MM.1S (cell line): Measurements from ENCODE around the gene EAPP.

Source experiments
- DNase-seq: peaks from one replicate; pipeline ENCODE4 v3.0.0-alpha.2; 2015
- H2AFZ ChIP-seq: fragments of 300-600 bp; sonication (generic); 2 replicates; pipeline ENCODE4 v1.6.0; 2016; ENCODE audit warnings: antibody characterized with exemption, low read length
- H3F3A ChIP-seq: fragments of 300-600 bp; sonication (generic); 2 replicates; pipeline ENCODE4 v1.6.1; 2016; ENCODE audit warnings: mild to moderate bottlenecking, antibody characterized with exemption, low read length, moderate library complexity, mixed read lengths; ENCODE audit not compliant: insufficient read depth
- H3K27ac ChIP-seq: fragments of 300-600 bp; sonication (generic); 2 replicates; pipeline ENCODE4 v1.5.1; 2016; ENCODE audit warnings: mild to moderate bottlenecking, low read length
- H3K27me3 ChIP-seq: fragments of 300-600 bp; sonication (generic); replicated peaks from 2 replicates; pipeline ENCODE4 v1.6.0; 2016; ENCODE audit warnings: low read length; ENCODE audit not compliant: insufficient read depth
- H3K36me3 ChIP-seq: fragments of 300-600 bp; sonication (generic); replicated peaks from 2 replicates; pipeline ENCODE4 v1.6.1; 2016; ENCODE audit warnings: mild to moderate bottlenecking, low read length, mixed read lengths; ENCODE audit not compliant: insufficient read depth
- H3K4me1 ChIP-seq: fragments of 300-600 bp; sonication (generic); 2 replicates; pipeline ENCODE4 v1.6.1; 2016; ENCODE audit warnings: low read length, mixed read lengths
- H3K4me2 ChIP-seq: fragments of 300-600 bp; sonication (generic); 2 replicates; pipeline ENCODE4 v1.6.0; 2016; ENCODE audit warnings: low read depth, low read length
- H3K4me3 ChIP-seq: fragments of 300-600 bp; sonication (generic); 2 replicates; pipeline ENCODE4 v1.5.1; 2016; ENCODE audit warnings: low read length, mixed read lengths
- H3K79me2 ChIP-seq: fragments of 300-600 bp; sonication (generic); 2 replicates; pipeline ENCODE4 v1.6.1; 2016; ENCODE audit warnings: mixed run types, low read length, mixed read lengths
- H3K9ac ChIP-seq: fragments of 300-600 bp; sonication (generic); 2 replicates; pipeline ENCODE4 v1.6.1; 2016; ENCODE audit warnings: low read length, mixed read lengths
- H3K9me2 ChIP-seq: fragments of 300-600 bp; sonication (generic); replicated peaks from 2 replicates; pipeline ENCODE4 v1.6.1; 2016; ENCODE audit warnings: mild to moderate bottlenecking, low read length, mixed read lengths; ENCODE audit not compliant: insufficient read depth
- H3K9me3 ChIP-seq: fragments of 300-600 bp; sonication (generic); replicated peaks from 2 replicates; pipeline ENCODE4 v1.6.1; 2016; ENCODE audit warnings: mild to moderate bottlenecking, low read length, mixed read lengths; ENCODE audit not compliant: insufficient read depth
- H4K20me1 ChIP-seq: fragments of 300-600 bp; sonication (generic); 2 replicates; pipeline ENCODE4 v1.6.1; 2016; ENCODE audit warnings: mild to moderate bottlenecking, low read length, moderate library complexity, mixed read lengths; ENCODE audit not compliant: insufficient read depth
- CTCF ChIP-seq: fragments of 300-600 bp; sonication (generic); IDR thresholded peaks from 2 replicates; pipeline ENCODE4 v1.5.1; 2016; ENCODE audit warnings: antibody characterized with exemption, low read length, mixed read lengths
- EZH2 ChIP-seq: fragments of 300-600 bp; sonication (generic); optimal IDR thresholded peaks from 2 replicates; pipeline ENCODE3; 2017; ENCODE audit warnings: low read depth, mild to moderate bottlenecking, antibody characterized with exemption, low read length, mixed read lengths
- EZH2phosphoT487 ChIP-seq: fragments of 300-600 bp; sonication (generic); IDR thresholded peaks from 2 replicates; pipeline ENCODE4 v1.6.1; 2018; ENCODE audit warnings: antibody characterized with exemption, low read length

Gene EAPP

GRCh38 chr14:34580381-34580780, 40.9 kb upstream of the EAPP start:
- H3F3A ChIP-seq: no peaks in the 10 kb centered on the region
- no peak overlapping the region for H3K4me2 ChIP-seq
- no peaks in the 10 kb centered on the region for H3K79me2 ChIP-seq
- H2AFZ ChIP-seq: no peak overlapping the region
- H3K4me1 ChIP-seq: no peaks in the 10 kb centered on the region
- TF ChIP-seq CTCF: no peak
- no peak for TF ChIP-seq EZH2
- TF ChIP-seq EZH2phosphoT487: no peak
- H3K9me3 ChIP-seq: no peaks in the 10 kb centered on the region
- H3K4me3 ChIP-seq: no peak overlapping the region
- no peak overlapping the region for H3K9ac ChIP-seq
- no peaks in the 10 kb centered on the region for H4K20me1 ChIP-seq
- no peak for DNase-seq
- H3K27ac ChIP-seq: no peak overlapping the region
- no peaks in the 10 kb centered on the region for H3K9me2 ChIP-seq
- H3K36me3 ChIP-seq: no peaks in the 10 kb centered on the region
- H3K27me3 ChIP-seq: no peaks in the 10 kb centered on the region

- no peaks in the 10 kb centered on the region for H3K27me3 ChIP-seq
- no peaks in the 10 kb centered on the region for H3K9me3 ChIP-seq
- no peak for TF ChIP-seq EZH2
- no peak for TF ChIP-seq EZH2phosphoT487
- TF ChIP-seq CTCF: no peak
- no peak overlapping the region for H3K27ac ChIP-seq
- no peak for DNase-seq
- no peak overlapping the region for H3K4me3 ChIP-seq
- no peaks in the 10 kb centered on the region for H3K79me2 ChIP-seq
- H3K9ac ChIP-seq: no peak overlapping the region
- H3K9me2 ChIP-seq: no peaks in the 10 kb centered on the region
- H3K4me1 ChIP-seq: no peaks in the 10 kb centered on the region
- H3F3A ChIP-seq: no peaks in the 10 kb centered on the region
- no peaks in the 10 kb centered on the region for H3K36me3 ChIP-seq
- H2AFZ ChIP-seq: no peak overlapping the region
- H4K20me1 ChIP-seq: no peaks in the 10 kb centered on the region
- H3K4me2 ChIP-seq: no peak overlapping the region
These were observed 32.3 kb upstream of the EAPP start for GRCh38 chr14:34571771-34572170.

- no peak overlapping the region for H3K9ac ChIP-seq
These were observed 30.2 kb upstream of the EAPP start for GRCh38 chr14:34569750-34570149.

DNA sequence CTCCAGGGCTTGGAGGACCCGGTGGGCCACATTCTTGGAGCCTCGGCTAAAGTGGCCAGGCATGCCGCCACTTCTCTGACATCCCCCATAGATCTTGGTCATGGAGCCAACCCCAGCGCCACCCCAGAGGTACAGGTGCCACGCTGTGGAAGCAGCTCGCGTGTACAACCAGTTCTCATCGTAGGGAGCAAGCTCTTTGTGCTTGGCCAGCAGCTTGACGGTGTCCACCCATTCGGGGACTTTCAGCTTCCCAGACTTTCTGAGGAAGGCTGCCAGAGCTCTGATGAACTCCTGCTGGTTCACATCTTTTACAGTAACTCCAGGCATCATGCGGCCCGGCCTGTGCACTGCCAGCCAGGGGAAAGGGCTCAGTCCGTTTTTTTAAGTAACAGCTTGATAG, 29.3 kb upstream of the EAPP start:
- no peaks in the 10 kb centered on the region for H3K36me3 ChIP-seq
- no peak overlapping the region for H3K4me2 ChIP-seq
- H3K4me3 ChIP-seq: no peak overlapping the region
- H3K9me3 ChIP-seq: no peaks in the 10 kb centered on the region
- no peaks in the 10 kb centered on the region for H3K4me1 ChIP-seq
- H3K79me2 ChIP-seq: no peaks in the 10 kb centered on the region
- TF ChIP-seq CTCF (no peak), EZH2phosphoT487 (no peak), EZH2 (no peak)
- no peak overlapping the region for H3K27ac ChIP-seq
- H3F3A ChIP-seq: no peaks in the 10 kb centered on the region
- no peak overlapping the region for H3K9ac ChIP-seq
- H3K27me3 ChIP-seq: no peaks in the 10 kb centered on the region
- no peaks in the 10 kb centered on the region for H3K9me2 ChIP-seq
- H2AFZ ChIP-seq: no peak overlapping the region
- no peaks in the 10 kb centered on the region for H4K20me1 ChIP-seq
- no peak for DNase-seq

More at GRCh38 chr14:34569750-34570149, 30.2 kb upstream of the EAPP start:
- H3K36me3 ChIP-seq: no peaks in the 10 kb centered on the region
- H3K9me2 ChIP-seq: no peaks in the 10 kb centered on the region
- H2AFZ ChIP-seq: no peak overlapping the region
- H3K27ac ChIP-seq: no peak overlapping the region
- H3K4me3 ChIP-seq: no peak overlapping the region
- H3K9me3 ChIP-seq: no peaks in the 10 kb centered on the region
- no peak overlapping the region for H3K4me2 ChIP-seq
- no peaks in the 10 kb centered on the region for H3K79me2 ChIP-seq
- no peaks in the 10 kb centered on the region for H3K4me1 ChIP-seq
- no peaks in the 10 kb centered on the region for H3K27me3 ChIP-seq
- TF ChIP-seq EZH2: no peak
- H3F3A ChIP-seq: no peaks in the 10 kb centered on the region
- DNase-seq: no peak
- no peaks in the 10 kb centered on the region for H4K20me1 ChIP-seq
